NT2/D1 (cell line): ENCODE data around the gene TACC2.

Source experiments
- SUZ12 ChIP-seq: IDR thresholded peaks from 2 replicates; pipeline ENCODE4 v1.6.1; 2011; ENCODE audit not compliant: insufficient read length, insufficient read depth; ENCODE audit errors: extremely low read depth
- YY1 ChIP-seq: IDR thresholded peaks from 2 replicates; pipeline ENCODE4 v1.6.1; 2011; ENCODE audit not compliant: insufficient read length, insufficient read depth
- ZNF274 ChIP-seq: IDR thresholded peaks from 2 replicates; pipeline ENCODE4 v1.6.1; 2011; ENCODE audit warnings: mild to moderate bottlenecking, low read depth, low read length

DNA sequence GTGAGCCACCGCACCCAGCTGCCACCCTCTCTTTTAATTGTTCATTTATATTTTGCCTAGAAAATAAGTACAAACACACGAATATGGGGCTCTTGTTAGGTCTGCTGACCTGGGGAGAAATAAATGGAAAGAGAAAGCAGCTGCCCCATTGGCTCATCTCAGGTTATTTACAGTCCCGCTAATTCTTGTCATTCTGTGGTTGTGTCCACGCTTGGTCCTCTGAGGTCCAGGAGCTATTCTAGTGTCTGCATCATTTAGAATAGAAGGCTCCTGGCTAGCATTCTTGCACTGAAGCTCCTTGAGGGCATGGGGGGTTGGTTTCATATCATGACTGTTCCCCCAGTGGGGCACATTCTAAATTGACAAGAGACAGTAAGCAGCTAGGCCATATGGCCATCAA is 128.5 kb downstream of the TACC2 start:
- TF ChIP-seq YY1 (no peak), SUZ12 (no peak), ZNF274 (no peak)
